GM12878 (cell line): Measurements from ENCODE around the gene PPP1R1C. TPM values are rescaled to one million over a fixed set of nuclear protein-coding genes. Genes with fewer than 3 reads are reported as not detected.

ENCODE experiments used
- ATAC-seq: fragments of 200-7000 bp; cut with Tn5 transposase; 3 replicates; pipeline ENCODE4 v1.9.1; 2020; ENCODE audit warnings: mild to moderate bottlenecking, moderate library complexity
- BruUV-seq: library from RNA; stranded (reverse); fragments of 400-500 nt; replicated peaks from 2 replicates; lab custom pipeline; 2021; lab: Mats Ljungman, UMichigan
- CTCF ChIA-PET: fragments of 300-600 bp; sonication (Branson Sonifier 250); formaldehyde crosslinking; extraction: SDS; loops from one replicate; lab custom pipeline; 2021; ENCODE audit warnings: inconsistent platforms; lab: Yijun Ruan, JAX
- POLR2A ChIA-PET: fragments of 350-600 bp; formaldehyde crosslinking; extraction: SDS; loops from one replicate; lab custom pipeline; 2021; ENCODE audit warnings: inconsistent platforms; lab: Charles Lee
- RAD21 ChIA-PET: fragments of 300-600 bp; sonication (Branson Sonifier 250); formaldehyde crosslinking; loops from one replicate; lab custom pipeline; 2023; ENCODE audit warnings: antibody characterized with exemption; ENCODE audit not compliant: unreplicated experiment; lab: Charles Lee
- SMC1A ChIA-PET: fragments of 300-600 bp; sonication (Branson Sonifier 250); formaldehyde crosslinking; loops from one replicate; lab custom pipeline; 2023; ENCODE audit not compliant: unreplicated experiment, uncharacterized antibody; lab: Charles Lee
- DNase-seq: peaks from one replicate; pipeline ENCODE4 v3.0.0-alpha.2; 2011; ENCODE audit warnings: low read depth, low spot score
- FAIRE-seq: peaks from 3 replicates; lab custom pipeline; 2011; peaks lifted over from hg19 to GRCh38; lab: Jason Lieb, UNC
- H2AFZ ChIP-seq: 2 replicates; pipeline ENCODE4 v1.6.0; 2011; ENCODE audit warnings: low read depth, low read length, control low read depth; ENCODE audit not compliant: control insufficient read depth
- H3K27ac ChIP-seq: 2 replicates; pipeline ENCODE4 v1.5.1; 2011; ENCODE audit warnings: control low read depth; ENCODE audit not compliant: control insufficient read depth, insufficient read depth
- H3K27me3 ChIP-seq, 2 experiments: replicated peaks in 1 of 2; 2 replicates each; pipeline versions ENCODE4 v1.6.0 to v1.6.1; 2011; ENCODE audit warnings: low read length in 1 of 2; ENCODE audit not compliant: control insufficient read depth in 2 of 2, insufficient read depth in 2 of 2
- H3K36me3 ChIP-seq, 2 experiments: 2 replicates each; pipeline ENCODE4 v1.5.1; 2011; ENCODE audit warnings: low read length in 1 of 2; ENCODE audit not compliant: control insufficient read depth in 2 of 2, insufficient read depth in 2 of 2
- H3K4me1 ChIP-seq: 2 replicates; pipeline ENCODE4 v1.6.1; 2011; ENCODE audit warnings: mild to moderate bottlenecking, low read length, moderate library complexity, mixed read lengths; ENCODE audit not compliant: control insufficient read depth, insufficient read depth
- H3K4me2 ChIP-seq: 2 replicates; pipeline ENCODE4 v1.6.0; 2011; ENCODE audit warnings: control low read depth; ENCODE audit not compliant: control insufficient read depth, insufficient read depth
- H3K4me3 ChIP-seq: fragments of 200-600 bp; sonication (generic); 2 replicates; pipeline ENCODE4 v1.5.1; 2016
- H3K79me2 ChIP-seq: 2 replicates; pipeline ENCODE4 v1.6.0; 2011; ENCODE audit warnings: low read length; ENCODE audit not compliant: control insufficient read depth, insufficient read depth
- H3K9ac ChIP-seq: 2 replicates; pipeline ENCODE4 v1.8.0; 2011; ENCODE audit warnings: low read length, control low read depth, mixed read lengths; ENCODE audit not compliant: control insufficient read depth, insufficient read depth
- H3K9me3 ChIP-seq: replicated peaks from 3 replicates; pipeline ENCODE4 v1.5.1; 2011; ENCODE audit warnings: mild to moderate bottlenecking, low read length; ENCODE audit not compliant: control insufficient read depth, insufficient read depth
- H4K20me1 ChIP-seq: 2 replicates; pipeline ENCODE4 v1.6.0; 2011; ENCODE audit not compliant: control insufficient read depth, insufficient read depth
- HDAC6 ChIP-seq: fragments of 200-600 bp; sonication (generic); IDR thresholded peaks from one replicate; pipeline ENCODE4 v1.8.0; 2017; ENCODE audit warnings: antibody characterized with exemption; ENCODE audit not compliant: unreplicated experiment
- NFYB ChIP-seq: IDR thresholded peaks from 2 replicates; pipeline ENCODE4 v1.6.1; 2011; ENCODE audit warnings: low read depth, mild to moderate bottlenecking, low read length, improper control_type of control experiment, moderate library complexity; ENCODE audit not compliant: insufficient read depth
- NRF1 ChIP-seq: conservative IDR thresholded peaks from 2 replicates; pipeline ENCODE4 v1.6.1; 2011; ENCODE audit warnings: mild to moderate bottlenecking, low read depth, low read length, improper control_type of control experiment
- SMARCA5 ChIP-seq: fragments of 450-650 bp; IDR thresholded peaks from 2 replicates; pipeline ENCODE4 v1.6.1; 2017; ENCODE audit warnings: mild to moderate bottlenecking
- SP1 ChIP-seq: IDR thresholded peaks from one replicate; pipeline ENCODE4 v1.6.1; 2011; ENCODE audit warnings: low read depth, low read length
- SPI1 ChIP-seq: IDR thresholded peaks from 2 replicates; pipeline ENCODE4 v1.6.1; 2011; ENCODE audit warnings: low read depth, mild to moderate bottlenecking, low read length, moderate library complexity, borderline replicate concordance; ENCODE audit not compliant: insufficient read depth
- SRF ChIP-seq, 2 experiments: IDR thresholded peaks; 2 replicates each; pipeline ENCODE4 v1.6.1; 2011; ENCODE audit warnings: low read depth in 2 of 2, low read length in 2 of 2, mild to moderate bottlenecking in 1 of 2, moderate library complexity in 1 of 2
- STAT3 ChIP-seq: IDR thresholded peaks from 2 replicates; pipeline ENCODE4 v1.6.1; 2011; ENCODE audit warnings: low read depth, low read length, improper control_type of control experiment
- SUPT20H ChIP-seq: IDR thresholded peaks from 2 replicates; pipeline ENCODE4 v1.6.1; 2011; ENCODE audit warnings: low read depth, mild to moderate bottlenecking, low read length, moderate library complexity, borderline replicate concordance; ENCODE audit not compliant: control insufficient read depth
- SUZ12 ChIP-seq: fragments of 200-600 bp; sonication (generic); IDR thresholded peaks from one replicate; pipeline ENCODE4 v1.6.1; 2018; ENCODE audit warnings: antibody characterized with exemption, mild to moderate bottlenecking; ENCODE audit not compliant: unreplicated experiment
- TCF7 ChIP-seq: IDR thresholded peaks from 2 replicates; pipeline ENCODE4 v1.6.1; 2014; ENCODE audit warnings: antibody characterized with exemption, borderline replicate concordance
- ZNF24 ChIP-seq: fragments of 450-650 bp; IDR thresholded peaks from 2 replicates; pipeline ENCODE4 v1.6.1; 2017; ENCODE audit warnings: antibody characterized with exemption, mild to moderate bottlenecking
- ZNF622 ChIP-seq: fragments of 450-650 bp; IDR thresholded peaks from 2 replicates; pipeline ENCODE4 v1.6.1; 2017; ENCODE audit warnings: mild to moderate bottlenecking, inconsistent platforms
- ZZZ3 ChIP-seq: IDR thresholded peaks from 2 replicates; pipeline ENCODE4 v1.6.1; 2011; ENCODE audit warnings: low read depth; ENCODE audit not compliant: control insufficient read depth, insufficient read length
- WGBS: methylation state at CpG from one replicate; pipeline ENCODE4 v1.1.6; 2016; ENCODE audit warnings: low lambda C conversion rate; ENCODE audit not compliant: insufficient replicate concordance, insufficient coverage; ENCODE audit errors: missing lambda C conversion rate; 5-methylcytosine and 5-hydroxymethylcytosine counted together
- in situ Hi-C: fragments of 300-500 bp; cut with MboI; formaldehyde crosslinking; loops from 9 replicates; pipeline ENCODE4 v1.14.3; 2018; ENCODE audit warnings: mixed read lengths
- intact Hi-C: fragments of 100-400 bp; cut with micrococcal nuclease; formaldehyde crosslinking; loops from one replicate; pipeline ENCODE4 v1.14.2; 2022; ENCODE audit not compliant: unreplicated experiment
- polyA plus RNA-seq, 11 experiments: library from polyadenylated mRNA; depleted of rRNA in 4 of 11; unstranded in 6 of 11; stranded (reverse) in 5 of 11; fragments of >200 nt; fragmentation: Nextera tagmentation in 4 of 11; fragmentation: Illumina TruSeq in 1 of 11; extraction: Ambion mirVana in 4 of 11; extraction: Trizol in 1 of 11; gene quantifications; 1 replicate in 1 of 11; 2 replicates in 10 of 11; pipeline versions ENCODE4 v1.2.1 to v1.2.3, GENCODE V29; 2011 to 2016; ENCODE audit warnings: inconsistent platforms in 2 of 11, missing spikeins in 2 of 11, low read depth in 1 of 11
- total RNA-seq, 4 experiments: library from RNA; depleted of rRNA in 3 of 4; stranded (reverse); fragments of >200 nt in 3 of 4; fragmentation: Illumina TruSeq in 1 of 4; extraction: Trizol in 1 of 4; gene quantifications; 2 replicates each; pipeline versions ENCODE4 v1.2.1 to v1.2.3, GENCODE V29; 2013 to 2021

The PPP1R1C gene
- total and polyA plus RNA-seq, 10 of the 15 experiments (the other 5 are each of a cell fraction or from before 2014, with no cell fraction given), result 0.11 TPM; not detected in 9

DNA sequence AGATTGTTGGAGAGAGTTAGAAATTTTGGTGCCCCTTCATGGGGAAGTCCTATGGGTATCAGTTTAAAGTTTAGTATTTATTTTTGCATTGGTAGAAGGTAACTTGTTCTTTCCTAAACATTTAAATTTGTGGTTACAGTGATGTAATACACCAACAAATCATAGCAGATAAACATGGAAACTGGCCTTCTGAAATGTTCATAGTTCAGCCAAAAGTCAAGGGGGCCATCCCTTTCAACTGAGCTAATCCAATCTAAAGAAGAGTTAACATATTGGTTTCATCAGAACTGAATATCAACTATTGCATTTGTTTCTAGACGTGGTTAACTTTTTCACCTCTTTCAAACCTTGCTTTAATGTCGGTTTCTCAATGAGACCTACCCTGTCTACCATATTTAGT is 46.3 kb downstream of the PPP1R1C start:
- Histone ChIP-seq H3K27me3 (no peaks in the 10 kb centered on the region), H3K4me2 (no peak overlapping the region), H3K4me1 (no peaks in the 10 kb centered on the region), H3K27ac (no peak overlapping the region), H3K9ac (no peak overlapping the region), H3K36me3 (no peaks in the 10 kb centered on the region), H3K79me2 (no peaks in the 10 kb centered on the region), H3K9me3 (no peaks in the 10 kb centered on the region), H3K4me3 (no peak overlapping the region), H2AFZ (no peak overlapping the region), H4K20me1 (no peaks in the 10 kb centered on the region)
- intact Hi-C loops, result no loop called here
- ATAC-seq (no peak), DNase-seq (no peak), FAIRE-seq (no peak)
- WGBS, result 5% methylated on average over 2 of the region's 2 CpGs
- ChIA-PET CTCF (no interaction called here), SMC1A (no interaction called here), RAD21 (no interaction called here), POLR2A (no interaction called here)
- no TSS peak for BruUV-seq
- in situ Hi-C loops, result no loop called here
- TF ChIP-seq SUPT20H (no peak), SRF (IDR thresholded peaks at IDR 0.05; ENCODE audit: low read depth in 2 of 2, low read length in 2 of 2) (no peak), ZNF24 (no peak), HDAC6 (no peak), NFYB (no peak), SMARCA5 (no peak), TCF7 (no peak), NRF1 (no peak), SP1 (no peak), ZNF622 (no peak), STAT3 (no peak), SUZ12 (no peak), SPI1 (no peak), ZZZ3 (no peak)
